GM18511 (cell line): ENCODE results near the gene FHL1.
A peak's percentile ranks its signal among the peaks of the same experiment; 100 is the strongest.
"Not testable (repeated sequence)": the region's sequence is repeated elsewhere in the genome, so short reads cannot be mapped to it uniquely, and the experiment has no call there.

Source experiments
- ATAC-seq: cut with Tn5 transposase; IDR thresholded peaks from one replicate; pipeline ENCODE4 v1.9.1; 2021; ENCODE audit warnings: mild to moderate bottlenecking, moderate library complexity; ENCODE audit not compliant: unreplicated experiment

Gene FHL1

GRCh38 chrX:136207546-136207945 lies 60.2 kb downstream of the FHL1 start:
- no peak for ATAC-seq

DNA sequence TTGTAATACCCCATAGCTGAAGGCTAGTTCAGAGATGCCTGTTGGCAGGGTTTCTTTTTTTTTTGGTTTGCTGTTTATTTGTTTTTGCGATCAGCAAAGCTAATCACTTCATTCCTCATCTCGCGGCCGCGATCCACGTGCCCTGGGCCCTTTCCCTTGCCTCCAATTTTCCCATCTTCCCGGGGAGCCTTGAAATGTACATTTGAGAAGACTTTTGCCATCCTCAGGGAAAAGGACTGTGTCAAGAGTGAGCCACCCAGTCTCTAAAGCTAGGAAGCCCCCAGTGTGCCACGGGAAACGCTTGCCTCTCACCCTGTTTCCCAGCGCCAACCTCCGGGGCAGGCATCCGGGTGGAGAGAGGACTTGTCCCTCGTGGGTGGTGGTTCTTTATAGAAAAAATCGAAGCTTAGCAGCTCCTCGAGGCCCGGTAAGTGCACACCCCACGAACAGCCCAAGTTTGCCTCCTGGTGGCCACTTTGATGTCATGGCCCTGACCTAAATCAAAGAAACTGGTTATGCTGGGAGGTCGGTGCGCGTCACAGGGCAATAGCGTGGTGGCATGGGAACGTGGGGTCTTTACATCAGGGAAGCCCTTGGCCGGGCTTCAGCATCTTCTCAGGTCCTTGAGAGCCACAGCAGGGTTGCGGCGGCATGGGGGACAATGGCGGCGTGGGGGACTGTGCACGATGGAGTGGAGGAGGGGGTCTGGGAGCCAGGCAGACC lies 61.8 kb downstream of the FHL1 start:
- ATAC-seq, result no peak

- ATAC-seq, result no peak
Measured at GRCh38 chrX:136209751-136210150, 62.4 kb downstream of the FHL1 start.

- ATAC-seq, result no peak
Measured at GRCh38 chrX:136210243-136210642, 62.9 kb downstream of the FHL1 start.

GRCh38 chrX:136210806-136211205 lies 63.5 kb downstream of the FHL1 start:
- ATAC-seq, result no peak

DNA sequence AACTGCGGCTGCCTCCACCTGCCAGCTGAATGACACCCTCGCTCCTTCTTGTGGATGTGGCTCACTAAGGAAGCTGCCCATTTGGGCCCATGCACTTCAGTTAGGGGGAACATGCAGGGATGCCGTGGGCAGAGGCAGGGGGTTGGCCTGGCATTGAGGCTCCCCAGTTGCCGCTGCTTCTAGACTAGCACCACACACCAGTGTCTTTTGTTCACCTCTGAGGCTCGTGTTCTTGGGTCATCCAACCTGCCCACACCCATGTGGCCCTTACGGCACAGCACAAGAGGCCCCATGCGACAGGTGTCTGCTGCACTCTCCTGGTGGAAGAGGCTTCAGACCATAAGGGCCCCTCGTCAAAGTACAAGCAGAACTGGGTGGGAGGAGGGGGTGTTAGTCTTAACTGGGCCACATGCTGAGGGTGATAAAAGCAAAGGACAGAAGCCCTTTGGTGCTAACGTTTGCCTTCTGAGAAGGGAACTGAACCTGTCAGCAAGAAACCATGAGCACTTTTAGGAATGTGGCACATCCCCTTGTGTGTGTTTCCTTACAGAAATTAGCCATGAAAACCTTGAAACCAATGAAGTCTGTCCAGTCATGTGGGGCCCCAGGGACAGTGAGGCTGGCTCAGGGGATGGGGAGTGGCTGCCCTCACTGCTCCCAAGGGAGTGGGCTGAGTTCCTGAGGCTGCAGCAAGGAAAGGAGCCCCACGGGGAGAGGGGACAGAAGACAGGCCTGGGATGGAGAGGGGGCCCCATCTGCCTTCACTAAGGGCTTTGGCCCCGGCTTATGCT lies 64.6 kb downstream of the FHL1 start:
- ATAC-seq, result no peak

DNA sequence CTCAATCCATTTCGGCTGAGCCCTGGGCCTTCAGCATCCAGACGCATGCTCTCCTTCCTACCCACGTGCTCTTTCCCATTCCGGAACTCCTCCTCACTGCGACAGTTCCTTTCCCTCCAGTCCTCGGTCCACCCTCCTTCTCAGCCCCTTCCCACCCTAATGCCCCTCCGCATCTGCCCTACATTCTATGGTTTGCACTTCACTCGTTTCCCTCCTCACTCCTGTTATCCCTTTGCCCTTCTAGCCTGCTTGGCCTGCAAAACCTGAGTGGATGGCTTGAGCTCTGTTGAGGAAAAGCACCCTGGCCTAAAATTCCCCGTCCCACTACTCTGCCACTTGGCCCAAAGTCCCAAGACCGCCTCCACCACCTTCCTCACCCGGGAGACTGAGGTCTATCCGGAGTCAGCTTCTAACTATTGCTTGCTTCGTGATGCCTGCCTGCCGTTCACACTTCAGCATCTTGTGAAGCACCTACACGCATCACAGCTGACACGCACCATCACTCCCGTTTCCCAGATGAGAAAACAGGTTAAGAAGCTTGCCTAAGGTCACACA lies 65.3 kb downstream of the FHL1 start:
- no peak for ATAC-seq

- ATAC-seq, result no peak
Measured at GRCh38 chrX:136214551-136214950, 67.2 kb downstream of the FHL1 start.

- no peak for ATAC-seq
Measured at GRCh38 chrX:136215559-136215958, 68.2 kb downstream of the FHL1 start.

DNA sequence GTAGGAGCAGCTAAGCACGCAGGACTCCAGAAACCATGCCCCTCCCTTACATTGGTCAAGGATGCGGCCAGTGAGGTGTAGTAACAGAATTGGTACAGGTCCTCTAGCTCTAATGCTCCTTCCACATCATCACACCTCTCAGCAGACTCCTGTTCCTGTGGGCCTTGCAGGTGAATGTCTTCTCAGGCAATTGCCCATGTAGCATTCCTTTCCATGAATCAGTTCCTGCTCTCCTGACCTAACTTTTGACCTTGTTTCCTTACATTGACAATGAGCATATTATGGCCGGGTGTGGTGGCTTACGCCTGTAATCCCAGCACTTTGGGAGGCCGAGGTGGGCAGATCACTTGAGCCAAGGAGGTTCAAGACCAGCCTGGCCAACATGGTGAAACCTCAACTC lies 72.6 kb downstream of the FHL1 start:
- no peak for ATAC-seq

GRCh38 chrX:136220540-136220939 lies 73.2 kb downstream of the FHL1 start:
- ATAC-seq, result no peak

DNA sequence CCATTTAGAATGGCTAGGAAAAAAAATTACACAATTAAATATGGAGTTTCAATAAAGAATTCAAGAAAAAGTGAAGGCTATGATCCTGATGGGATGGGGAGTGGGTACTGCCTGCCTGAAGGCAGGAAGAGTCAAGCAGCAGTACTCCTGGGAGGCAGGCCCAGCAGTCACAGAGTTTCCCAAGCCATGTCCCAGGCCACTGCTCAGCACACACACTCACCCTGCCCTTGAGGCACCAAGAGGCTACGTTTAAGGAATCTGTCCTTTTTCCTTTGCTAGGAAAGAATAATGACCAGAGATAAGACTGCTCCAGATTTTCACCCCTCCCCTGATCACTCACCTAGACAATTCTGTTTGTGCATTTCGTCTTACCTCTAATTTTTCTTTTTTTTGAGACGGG lies 73.6 kb downstream of the FHL1 start:
- ATAC-seq, result no peak

DNA sequence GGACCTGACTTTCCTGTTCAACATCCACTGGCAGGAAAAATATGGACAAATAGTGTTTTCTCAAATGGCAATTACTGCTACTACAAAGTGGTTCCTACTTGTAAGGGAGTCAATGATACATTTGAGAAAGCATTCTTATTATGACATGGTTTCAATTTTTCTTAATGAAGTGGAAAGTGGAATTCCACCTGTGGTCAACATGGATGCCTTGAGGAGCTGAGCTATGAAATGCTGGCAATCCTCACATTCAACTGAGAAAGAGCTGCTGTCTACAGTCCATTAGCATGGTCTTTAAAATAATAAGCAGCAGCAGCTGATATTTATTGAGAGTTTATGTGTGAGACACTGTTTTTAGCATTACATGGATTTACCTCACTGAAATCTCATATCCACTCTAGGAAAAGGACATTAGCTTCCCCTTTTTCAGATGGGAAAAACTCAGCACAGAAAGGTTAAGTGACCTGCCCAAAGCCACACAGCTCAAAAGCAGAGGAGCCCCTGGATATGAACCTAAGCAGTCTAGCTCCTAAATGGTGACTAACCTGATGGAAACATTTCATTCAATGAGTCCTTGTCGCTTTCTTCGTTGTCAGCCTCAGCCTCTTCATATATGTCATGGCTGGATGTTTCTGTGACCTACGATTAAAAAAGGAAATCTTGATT lies 74.6 kb downstream of the FHL1 start:
- no peak for ATAC-seq

GRCh38 chrX:136227074-136227473 lies 79.7 kb downstream of the FHL1 start:
- no peak for ATAC-seq

GRCh38 chrX:136227948-136228838 lies 80.9 kb downstream of the FHL1 start:
- ATAC-seq, result peak; percentile 70

DNA sequence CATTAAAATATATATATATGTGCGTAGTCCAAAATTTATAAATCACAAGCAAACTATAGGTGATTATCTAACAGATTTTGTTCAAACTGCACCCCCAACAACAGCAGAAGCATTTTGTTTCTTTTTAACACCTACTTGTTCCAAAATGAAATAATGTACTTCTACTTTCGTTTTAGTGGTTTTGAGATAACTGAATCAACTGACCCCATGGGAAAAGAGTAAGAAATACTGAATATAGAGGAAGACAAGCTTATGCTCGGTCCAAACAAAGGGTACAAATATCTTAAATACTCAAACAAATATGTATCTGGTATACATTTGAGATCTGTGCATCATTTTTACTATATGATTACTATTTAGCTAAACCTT lies 81.5 kb downstream of the FHL1 start:
- ATAC-seq, result peak; percentile 68

GRCh38 chrX:136237074-136237473 lies 89.7 kb downstream of the FHL1 start:
- ATAC-seq, result no peak

DNA sequence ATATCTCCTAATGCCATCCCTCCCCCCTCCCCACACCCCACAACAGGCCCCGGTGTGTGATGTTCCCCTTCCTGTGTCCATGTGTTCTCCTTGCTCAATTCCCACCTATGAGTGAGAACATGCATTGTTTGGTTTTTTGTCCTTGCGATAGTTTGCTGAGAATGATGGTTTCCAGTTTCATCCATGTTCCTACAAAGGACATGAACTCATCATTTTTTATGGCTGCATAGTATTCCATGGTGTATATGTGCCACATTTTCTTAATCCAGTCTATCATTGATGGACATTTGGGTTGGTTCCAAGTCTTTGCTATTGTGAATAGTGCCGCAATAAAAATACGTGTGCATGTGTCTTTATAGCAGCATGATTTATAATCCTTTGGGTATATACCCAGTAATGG lies 90.5 kb downstream of the FHL1 start:
- ATAC-seq, result not testable (repeated sequence)

DNA sequence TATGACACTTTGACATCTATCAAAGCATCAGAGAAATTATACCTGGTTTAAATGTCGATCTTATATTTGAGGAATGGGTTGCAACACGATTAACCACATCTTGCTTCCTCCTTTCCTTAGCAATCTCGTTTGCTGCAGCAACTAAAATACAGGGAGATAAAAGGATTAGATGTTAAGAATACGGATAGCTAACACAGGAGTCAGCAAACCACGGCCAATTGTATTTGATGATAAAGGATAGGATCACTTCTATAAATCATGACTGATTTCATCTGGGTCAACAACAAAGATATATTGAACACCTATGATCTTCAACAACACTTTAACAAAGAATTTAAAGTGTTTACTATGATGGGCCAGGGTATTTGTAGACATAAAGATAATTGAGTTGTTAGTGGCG lies 98.9 kb downstream of the FHL1 start:
- no peak for ATAC-seq

- peak; percentile 41 for ATAC-seq
Measured at GRCh38 chrX:136250191-136251040, 103.1 kb downstream of the FHL1 start.
